COLO668 (cell line): ENCODE measurements around the gene FBH1.
"Not testable (repeated sequence)": the region's sequence is repeated elsewhere in the genome, so short reads cannot be mapped to it uniquely, and the experiment has no call there.

Source experiments
- DNase-seq: peaks from one replicate; lab custom pipeline; 2025; ENCODE audit not compliant: unreplicated experiment; lab: John Stamatoyannopoulos, UW

The FBH1 gene

GRCh38 chr10:5902511-5903274 is 12.7 kb downstream of the FBH1 start:
- DNase-seq, result no peak

GRCh38 chr10:5903563-5903962 is 13.5 kb downstream of the FBH1 start:
- DNase-seq, result no peak

GRCh38 chr10:5904227-5904626 is 14.2 kb downstream of the FBH1 start:
- DNase-seq, result no peak

GRCh38 chr10:5905854-5906507 is 15.9 kb downstream of the FBH1 start:
- no peak for DNase-seq

GRCh38 chr10:5906651-5907050 is 16.6 kb downstream of the FBH1 start:
- no peak for DNase-seq

GRCh38 chr10:5908676-5909075 is 18.6 kb downstream of the FBH1 start:
- DNase-seq, result not testable (repeated sequence)

GRCh38 chr10:5910323-5911100 is 20.5 kb downstream of the FBH1 start:
- no peak for DNase-seq

- no peak for DNase-seq
These were observed 21.6 kb downstream of the FBH1 start for GRCh38 chr10:5911670-5912069.

GRCh38 chr10:5913736-5914135 is 23.7 kb downstream of the FBH1 start:
- no peak for DNase-seq

GRCh38 chr10:5915451-5915850 is 25.4 kb downstream of the FBH1 start:
- no peak for DNase-seq

- DNase-seq, result no peak
These were observed 27.3 kb downstream of the FBH1 start for GRCh38 chr10:5917305-5917704.

GRCh38 chr10:5918763-5919162 is 28.7 kb downstream of the FBH1 start:
- DNase-seq, result no peak

- no peak for DNase-seq
These were observed 29.5 kb downstream of the FBH1 start for GRCh38 chr10:5919568-5919967.

GRCh38 chr10:5921746-5922145 is 31.7 kb downstream of the FBH1 start:
- DNase-seq, result no peak

GRCh38 chr10:5924889-5925288 is 34.8 kb downstream of the FBH1 start:
- DNase-seq, result no peak

GRCh38 chr10:5927306-5927705 is 37.3 kb downstream of the FBH1 start:
- no peak for DNase-seq

GRCh38 chr10:5929442-5929841 is 39.4 kb downstream of the FBH1 start:
- DNase-seq, result no peak

- no peak for DNase-seq
These were observed 40.2 kb downstream of the FBH1 start for GRCh38 chr10:5930272-5930671.

- DNase-seq, result no peak
These were observed 42.3 kb downstream of the FBH1 start for GRCh38 chr10:5932345-5932744.

- DNase-seq, result no peak
These were observed 44.0 kb downstream of the FBH1 start for GRCh38 chr10:5933909-5934546.

- no peak for DNase-seq
These were observed 45.6 kb downstream of the FBH1 start for GRCh38 chr10:5935628-5936027.
